Endothelial cell of umbilical vein (primary cell): ENCODE measurements around the gene XCL2. TPM values are rescaled to one million over a fixed set of nuclear protein-coding genes. Genes with fewer than 3 reads are reported as not detected.

ENCODE experiments used
- BruUV-seq: library from RNA; stranded (reverse); fragments of 400-500 nt; replicated peaks from 2 replicates; lab custom pipeline; 2021; lab: Mats Ljungman, UMichigan
- CTCF ChIA-PET: fragments of 300-600, 350-600 bp; sonication (Branson Sonifier 250); formaldehyde crosslinking; loops from one replicate; lab custom pipeline; 2021; ENCODE audit warnings: antibody characterized with exemption, inconsistent platforms; lab: Charles Lee
- POLR2A ChIA-PET: fragments of 300-600, 350-600 bp; sonication (Branson Sonifier 250); formaldehyde crosslinking; loops from one replicate; lab custom pipeline; 2021; ENCODE audit warnings: antibody characterized with exemption, inconsistent platforms; lab: Charles Lee
- DNase-seq: peaks from one replicate; pipeline ENCODE4 v3.0.0-alpha.2; 2011; ENCODE audit warnings: low read depth, low spot score
- FAIRE-seq: peaks from 2 replicates; lab custom pipeline; 2011; peaks lifted over from hg19 to GRCh38; lab: Jason Lieb, UNC
- H2AFZ ChIP-seq: 2 replicates; pipeline ENCODE4 v1.6.0; 2012; ENCODE audit warnings: low read depth, low read length, control low read depth, inconsistent platforms
- H3K27ac ChIP-seq: 2 replicates; pipeline ENCODE4 v1.5.1; 2011; ENCODE audit warnings: low read depth, mild to moderate bottlenecking, control low read depth, low read length, moderate library complexity; ENCODE audit not compliant: insufficient read depth
- H3K27me3 ChIP-seq, 2 experiments: 2 replicates each; pipeline versions ENCODE4 v1.6.0 to v1.6.1; 2011; ENCODE audit warnings: low read length in 2 of 2, mixed read lengths in 1 of 2; ENCODE audit not compliant: control insufficient read depth in 2 of 2, insufficient read depth in 2 of 2
- H3K36me3 ChIP-seq, 2 experiments: 2 replicates in 1 of 2; 3 replicates in 1 of 2; pipeline ENCODE4 v1.5.1; 2011; ENCODE audit warnings: low read length in 2 of 2, mild to moderate bottlenecking in 1 of 2, moderate library complexity in 1 of 2; ENCODE audit not compliant: control insufficient read depth in 2 of 2, insufficient read depth in 2 of 2; ENCODE audit errors: extremely low read depth in 1 of 2
- H3K4me1 ChIP-seq: 3 replicates; pipeline ENCODE4 v1.5.1; 2011; ENCODE audit warnings: mild to moderate bottlenecking, low read length; ENCODE audit not compliant: control insufficient read depth, insufficient read depth; ENCODE audit errors: extremely low read depth
- H3K4me2 ChIP-seq: 2 replicates; pipeline ENCODE4 v1.6.1; 2011; ENCODE audit warnings: low read length, control low read depth, mixed read lengths; ENCODE audit not compliant: insufficient read depth
- H3K4me3 ChIP-seq, 3 experiments: fragments of 200-600 bp in 1 of 3; sonication (generic), shearing (Covaris generic) in 1 of 3; replicated peaks in 1 of 3; 2 replicates each; pipeline ENCODE4 v1.5.1; 2011 to 2016; ENCODE audit warnings: control low read depth in 3 of 3, low read length in 3 of 3, mild to moderate bottlenecking in 2 of 3, inconsistent platforms in 1 of 3, low read depth in 1 of 3, moderate library complexity in 1 of 3; ENCODE audit not compliant: insufficient read depth in 1 of 3
- H3K79me2 ChIP-seq: 2 replicates; pipeline ENCODE4 v1.6.0; 2012; ENCODE audit warnings: low read length, inconsistent platforms; ENCODE audit not compliant: control insufficient read depth, insufficient read depth
- H3K9ac ChIP-seq: replicated peaks from 2 replicates; pipeline ENCODE3; 2011; ENCODE audit warnings: low read length, control low read depth; ENCODE audit not compliant: insufficient read depth; ENCODE audit errors: extremely low read depth
- H3K9me1 ChIP-seq: replicated peaks from 3 replicates; pipeline ENCODE4 v1.6.0; 2011; ENCODE audit warnings: mild to moderate bottlenecking, low read length; ENCODE audit not compliant: control insufficient read depth, insufficient read depth; ENCODE audit errors: extremely low read depth
- H3K9me3 ChIP-seq: replicated peaks from 2 replicates; pipeline ENCODE4 v1.5.1; 2012; ENCODE audit warnings: low read length, inconsistent platforms; ENCODE audit not compliant: control insufficient read depth, insufficient read depth
- H4K20me1 ChIP-seq: replicated peaks from 2 replicates; pipeline ENCODE3; 2011; ENCODE audit warnings: mild to moderate bottlenecking, low read length; ENCODE audit not compliant: control insufficient read depth, insufficient read depth; ENCODE audit errors: extremely low read depth
- CTCF ChIP-seq, 2 donors: IDR thresholded peaks; 1 replicate in 1 of 2; 2 replicates in 1 of 2; pipeline ENCODE4 v1.5.1; 2011; ENCODE audit warnings: low read length in 2 of 2, mild to moderate bottlenecking in 2 of 2, moderate library complexity in 2 of 2, control low read depth in 1 of 2, inconsistent platforms in 1 of 2, low read depth in 1 of 2; ENCODE audit not compliant: insufficient read depth in 1 of 2; ENCODE audit errors: extremely low read depth in 1 of 2
- EZH2 ChIP-seq: IDR thresholded peaks from 2 replicates; pipeline ENCODE4 v1.6.1; 2012; ENCODE audit warnings: borderline replicate concordance, low read depth, mild to moderate bottlenecking, moderate library complexity, low read length, inconsistent platforms; ENCODE audit not compliant: severe bottlenecking
- FOS ChIP-seq: IDR thresholded peaks from 2 replicates; pipeline ENCODE4 v1.6.1; 2011; ENCODE audit warnings: mild to moderate bottlenecking, low read length, moderate library complexity, borderline replicate concordance; ENCODE audit not compliant: insufficient read depth
- GATA2 ChIP-seq: IDR thresholded peaks from 2 replicates; pipeline ENCODE4 v1.7.0; 2011; ENCODE audit warnings: low read depth, mild to moderate bottlenecking, moderate library complexity, mixed read lengths, low read length; ENCODE audit not compliant: insufficient read length, insufficient read depth
- JUN ChIP-seq: IDR thresholded peaks from 2 replicates; pipeline ENCODE4 v1.6.1; 2011; ENCODE audit warnings: borderline replicate concordance, low read depth; ENCODE audit not compliant: insufficient read length, insufficient read depth
- MAX ChIP-seq: IDR thresholded peaks from 2 replicates; pipeline ENCODE4 v1.6.1; 2011; ENCODE audit not compliant: insufficient read depth, insufficient read length
- MYC ChIP-seq: IDR thresholded peaks from one replicate; pipeline ENCODE4 v1.6.1; 2011; ENCODE audit warnings: mild to moderate bottlenecking, low read depth, low read length
- POLR2A ChIP-seq: IDR thresholded peaks from 2 replicates; pipeline ENCODE4 v1.6.1; 2012; ENCODE audit warnings: low read depth, mild to moderate bottlenecking, control low read depth, low read length
- POLR2AphosphoS5 ChIP-seq: IDR thresholded peaks from 2 replicates; pipeline ENCODE4 v1.6.1; 2012; ENCODE audit warnings: low read depth, mild to moderate bottlenecking, control low read depth, low read length, moderate library complexity; ENCODE audit not compliant: insufficient read depth
- dilution Hi-C: fragments of 300-500 bp; cut with MboI; formaldehyde crosslinking; loops from one replicate; pipeline ENCODE4 v1.15.0; 2019; ENCODE audit warnings: low sequenced_read_pairs; ENCODE audit not compliant: extremely low pct_ligation_motif_present
- intact Hi-C: fragments of 100-400 bp; cut with micrococcal nuclease; formaldehyde crosslinking; loops from one replicate; pipeline ENCODE4 v1.10.0; 2022
- polyA plus RNA-seq, 4 experiments: library from polyadenylated mRNA; depleted of rRNA in 3 of 4; stranded (reverse) in 3 of 4; unstranded in 1 of 4; fragments of >200 nt; gene quantifications; 2 replicates each; pipeline versions ENCODE4 v1.2.1 to v1.2.3, GENCODE V29; 2011 to 2012; ENCODE audit warnings: missing spikeins in 1 of 4
- total RNA-seq: library from RNA; stranded (reverse); gene quantifications from 2 replicates; pipeline ENCODE4 v1.2.3, GENCODE V29; 2021

XCL2 gene
- total and polyA plus RNA-seq, 2 donors (not counting 3 experiments of a cell fraction or from before 2014, with no cell fraction given), result not detected

- Histone ChIP-seq H3K9ac (no peak overlapping the region), H3K27me3 (no peaks in the 10 kb centered on the region), H3K9me3 (no peaks in the 10 kb centered on the region), H4K20me1 (no peaks in the 10 kb centered on the region), H3K79me2 (no peaks in the 10 kb centered on the region), H3K36me3 (no peaks in the 10 kb centered on the region), H3K4me1 (no peaks in the 10 kb centered on the region), H3K4me3 (no peak overlapping the region), H3K27ac (no peak overlapping the region), H3K9me1 (no peaks in the 10 kb centered on the region), H2AFZ (no peak overlapping the region), H3K4me2 (no peak overlapping the region)
- dilution Hi-C loops (no loop called here), intact Hi-C loops (no loop called here)
- FAIRE-seq, result no peak
- no peak for DNase-seq
- CTCF ChIA-PET, result interaction anchor here (1.3 kb wide), 1 partner anchor 963 kb away, joined by 3 read pairs; no protein-coding TSS in a partner anchor
- TF ChIP-seq MYC (no peak), FOS (no peak), MAX (no peak), POLR2A (no peak), CTCF (IDR thresholded peaks at IDR 0.05; ENCODE audit: extremely low read depth in 1 of 2, insufficient read depth in 1 of 2, low read depth in 1 of 2, low read length in 2 of 2) (no peak), EZH2 (no peak), JUN (no peak), GATA2 (no peak), POLR2AphosphoS5 (no peak)
- no TSS peak for BruUV-seq
- POLR2A ChIA-PET, result no interaction called here
Measured at GRCh38 chr1:168583571-168583970, 39.8 kb upstream of the XCL2 start.
